NT2/D1 (cell line): ENCODE measurements around the gene GBX1.

Experiments used
- SUZ12 ChIP-seq: IDR thresholded peaks from 2 replicates; pipeline ENCODE4 v1.6.1; 2011; ENCODE audit not compliant: insufficient read length, insufficient read depth; ENCODE audit errors: extremely low read depth
- YY1 ChIP-seq: IDR thresholded peaks from 2 replicates; pipeline ENCODE4 v1.6.1; 2011; ENCODE audit not compliant: insufficient read length, insufficient read depth
- ZNF274 ChIP-seq: IDR thresholded peaks from 2 replicates; pipeline ENCODE4 v1.6.1; 2011; ENCODE audit warnings: mild to moderate bottlenecking, low read depth, low read length

- TF ChIP-seq SUZ12 (no peak), YY1 (no peak), ZNF274 (no peak)
Observed at GRCh38 chr7:151186640-151187408, 19.3 kb upstream of the GBX1 start, which contains the start of gene ASB10.
